ENCODE results near the gene PABPN1L.

Gene PABPN1L

GRCh38 chr16:88866151-88866920, at the start of gene PABPN1L:
TSS of gene PABPN1L (minus strand) at chr16:88866660. CDS start at chr16:88866606, 54 bp downstream.
- Histone ChIP-seq H3K9me2 (replicated peaks; ENCODE audit: control insufficient read depth, low read length) (no peaks in the 10 kb centered on the region), H3K4me2 (ENCODE audit: low read length) (no peak within 1 kb of the TSS), H3K36me3 (ENCODE audit: control insufficient read depth, low read length) (peaks cover under 1% of the 10 kb centered on the region; the same call in 1 of the 2 replicates), H4K20me1 (ENCODE audit: control insufficient read depth, insufficient read depth, low read depth, low read length) (no peaks in the 10 kb centered on the region), H3K4me3 (ENCODE audit: low read length) (no peak within 1 kb of the TSS), H3K79me2 (ENCODE audit: control insufficient read depth, low read length) (no peaks in the 10 kb centered on the region), H3K27me3 (ENCODE audit: control insufficient read depth, low read length) (peaks cover 30% of the 10 kb centered on the region), H3F3A (ENCODE audit: control insufficient read depth, insufficient read depth) (no peaks in the 10 kb centered on the region), H3K27ac (ENCODE audit: low read depth, low read length) (no peak within 1 kb of the TSS), H3K4me1 (ENCODE audit: control insufficient read depth, low read length) (no peaks in the 10 kb centered on the region), H3K9me3 (ENCODE audit: control insufficient read depth, insufficient read depth, low read length) (no peaks in the 10 kb centered on the region)
- TF ChIP-seq CTCF (IDR thresholded peaks at IDR 0.05; ENCODE audit: low read depth, low read length, poor library complexity, severe bottlenecking) (no peak), EZH2phosphoT487 (IDR thresholded peaks at IDR 0.05; ENCODE audit: borderline replicate concordance, low read length) (no peak)

- H3K36me3 ChIP-seq (ENCODE audit: control insufficient read depth, low read length) = peaks cover 26% of the 10 kb centered on the region
- peaks cover 5% of the 10 kb centered on the region; the same call in 1 of the 2 replicates for H3K9me3 ChIP-seq (ENCODE audit: control insufficient read depth, insufficient read depth, low read length)
- no peak overlapping the region for H3K4me3 ChIP-seq (ENCODE audit: low read length)
- H3K4me1 ChIP-seq (ENCODE audit: control insufficient read depth, low read length) = peaks cover 6% of the 10 kb centered on the region
- no peak for TF ChIP-seq CTCF (IDR thresholded peaks at IDR 0.05; ENCODE audit: low read depth, low read length, poor library complexity, severe bottlenecking)
- TF ChIP-seq EZH2phosphoT487 (IDR thresholded peaks at IDR 0.05; ENCODE audit: borderline replicate concordance, low read length) = no peak
- no peaks in the 10 kb centered on the region for H3F3A ChIP-seq (ENCODE audit: control insufficient read depth, insufficient read depth)
- H3K27me3 ChIP-seq (ENCODE audit: control insufficient read depth, low read length) = no peaks in the 10 kb centered on the region
- peaks cover 83% of the 10 kb centered on the region for H3K79me2 ChIP-seq (ENCODE audit: control insufficient read depth, low read length)
- no peak overlapping the region for H3K4me2 ChIP-seq (ENCODE audit: low read length)
- peaks cover 25% of the 10 kb centered on the region for H4K20me1 ChIP-seq (ENCODE audit: control insufficient read depth, insufficient read depth, low read depth, low read length)
- no peaks in the 10 kb centered on the region for H3K9me2 ChIP-seq (replicated peaks; ENCODE audit: control insufficient read depth, low read length)
- H3K27ac ChIP-seq (ENCODE audit: low read depth, low read length) = no peak overlapping the region
Observed at GRCh38 chr16:88915639-88916327, 49.3 kb upstream of the PABPN1L start.

GRCh38 chr16:88914750-88915368, 48.4 kb upstream of the PABPN1L start:
- Histone ChIP-seq H3K79me2 (ENCODE audit: control insufficient read depth, low read length) (peaks cover 84% of the 10 kb centered on the region), H3K27ac (ENCODE audit: low read depth, low read length) (no peak overlapping the region), H3K9me2 (replicated peaks; ENCODE audit: control insufficient read depth, low read length) (no peaks in the 10 kb centered on the region), H3K9me3 (ENCODE audit: control insufficient read depth, insufficient read depth, low read length) (peaks cover 5% of the 10 kb centered on the region; the same call in 1 of the 2 replicates), H4K20me1 (ENCODE audit: control insufficient read depth, insufficient read depth, low read depth, low read length) (peaks cover 25% of the 10 kb centered on the region), H3K4me3 (ENCODE audit: low read length) (no peak overlapping the region), H3K4me2 (ENCODE audit: low read length) (no peak overlapping the region), H3K36me3 (ENCODE audit: control insufficient read depth, low read length) (peaks cover 26% of the 10 kb centered on the region), H3F3A (ENCODE audit: control insufficient read depth, insufficient read depth) (no peaks in the 10 kb centered on the region), H3K27me3 (ENCODE audit: control insufficient read depth, low read length) (no peaks in the 10 kb centered on the region), H3K4me1 (ENCODE audit: control insufficient read depth, low read length) (0 out of 2 replicates have a peak, but pooled peaks cover 4% of the 10 kb centered on the region)
- TF ChIP-seq EZH2phosphoT487 (IDR thresholded peaks at IDR 0.05; ENCODE audit: borderline replicate concordance, low read length) = no peak
- TF ChIP-seq CTCF (IDR thresholded peaks at IDR 0.05; ENCODE audit: low read depth, low read length, poor library complexity, severe bottlenecking) = no peak

Data from DOHH2 (cell line).